IMR-90 (cell line): Measurements from ENCODE around the gene SARM1. TPM values are rescaled to one million over a fixed set of nuclear protein-coding genes. Genes with fewer than 3 reads are reported as not detected.

Source experiments
- ATAC-seq: fragments of 200-7000 bp; cut with Tn5 transposase; 2 replicates; pipeline ENCODE4 v1.9.1; 2020; ENCODE audit warnings: low read depth, mild to moderate bottlenecking, moderate library complexity
- BruUV-seq: library from RNA; stranded (reverse); fragments of 400-500 nt; replicated peaks from 2 replicates; lab custom pipeline; 2021; lab: Mats Ljungman, UMichigan
- CTCF ChIA-PET: fragments of 300-600 bp; formaldehyde crosslinking; extraction: SDS; loops from one replicate; lab custom pipeline; 2021; ENCODE audit warnings: antibody characterized with exemption; lab: Yijun Ruan, JAX
- POLR2A ChIA-PET: fragments of 300-600 bp; sonication (Branson Sonifier 250); formaldehyde crosslinking; loops from one replicate; lab custom pipeline; 2022; ENCODE audit warnings: antibody characterized with exemption; ENCODE audit not compliant: unreplicated experiment; lab: Charles Lee
- DNase-seq: peaks from one replicate; pipeline ENCODE4 v3.0.0; 2013
- H2AFZ ChIP-seq: replicated peaks from 2 replicates; pipeline ENCODE3; 2013; ENCODE audit warnings: low read length, mild to moderate bottlenecking; ENCODE audit not compliant: poor library complexity
- H2AK5ac ChIP-seq: 2 replicates; pipeline ENCODE4 v1.6.1; 2013; ENCODE audit warnings: low read depth, low read length, inconsistent platforms
- H2AK9ac ChIP-seq: replicated peaks from 2 replicates; pipeline ENCODE3; 2013; ENCODE audit warnings: mild to moderate bottlenecking, low read depth, low read length, moderate library complexity; ENCODE audit not compliant: poor library complexity
- H2BK120ac ChIP-seq: 2 replicates; pipeline ENCODE4 v1.6.1; 2013; ENCODE audit warnings: low read depth, low read length, inconsistent platforms
- H2BK15ac ChIP-seq: 3 replicates; pipeline ENCODE4 v1.6.1; 2013; ENCODE audit warnings: low read depth, low read length, inconsistent platforms
- H2BK20ac ChIP-seq: 2 replicates; pipeline ENCODE4 v1.6.1; 2013; ENCODE audit warnings: low read depth, mild to moderate bottlenecking, inconsistent platforms, low read length, moderate library complexity
- H2BK5ac ChIP-seq: 2 replicates; pipeline ENCODE4 v1.6.1; 2013; ENCODE audit warnings: mild to moderate bottlenecking, low read depth, low read length, inconsistent platforms; ENCODE audit not compliant: poor library complexity, severe bottlenecking
- H3K14ac ChIP-seq: replicated peaks from 2 replicates; pipeline ENCODE4 v1.6.1; 2013; ENCODE audit warnings: low read depth, low read length, inconsistent platforms
- H3K18ac ChIP-seq: 2 replicates; pipeline ENCODE4 v1.6.1; 2013; ENCODE audit warnings: low read depth, low read length, control low read depth
- H3K23ac ChIP-seq: 2 replicates; pipeline ENCODE4 v1.6.1; 2013; ENCODE audit warnings: low read depth, low read length, inconsistent platforms
- H3K27ac ChIP-seq: 2 replicates; pipeline ENCODE4 v1.5.1; 2013; ENCODE audit warnings: mild to moderate bottlenecking, control low read depth, low read length; ENCODE audit not compliant: insufficient read depth
- H3K27me3 ChIP-seq: 2 replicates; pipeline ENCODE4 v1.6.1; 2013; ENCODE audit warnings: low read length; ENCODE audit not compliant: control insufficient read depth, insufficient read depth
- H3K36me3 ChIP-seq: 2 replicates; pipeline ENCODE4 v1.6.1; 2013; ENCODE audit warnings: low read length, mixed read lengths; ENCODE audit not compliant: control insufficient read depth, insufficient read depth
- H3K4ac ChIP-seq: 2 replicates; pipeline ENCODE4 v1.6.1; 2013; ENCODE audit warnings: low read depth, low read length, inconsistent platforms
- H3K4me1 ChIP-seq: 2 replicates; pipeline ENCODE4 v1.6.1; 2013; ENCODE audit warnings: low read length, mixed read lengths; ENCODE audit not compliant: control insufficient read depth, insufficient read depth
- H3K4me2 ChIP-seq: 2 replicates; pipeline ENCODE4 v1.6.1; 2013; ENCODE audit warnings: low read depth, mild to moderate bottlenecking, control low read depth, low read length, moderate library complexity
- H3K4me3 ChIP-seq: 2 replicates; pipeline ENCODE4 v1.5.1; 2013; ENCODE audit warnings: low read depth, mild to moderate bottlenecking, control low read depth, low read length, moderate library complexity; ENCODE audit not compliant: insufficient read depth
- H3K56ac ChIP-seq: 2 replicates; pipeline ENCODE4 v1.6.1; 2013; ENCODE audit warnings: low read length, inconsistent platforms; ENCODE audit not compliant: insufficient read depth; ENCODE audit errors: extremely low read depth
- H3K79me1 ChIP-seq, 2 experiments: 2 replicates each; pipeline ENCODE4 v1.6.1; 2013; ENCODE audit warnings: low read length in 2 of 2, inconsistent platforms in 1 of 2, low read depth in 1 of 2
- H3K9ac ChIP-seq: 2 replicates; pipeline ENCODE4 v1.6.1; 2013; ENCODE audit warnings: low read depth, low read length, control low read depth
- H3K9me1 ChIP-seq: 2 replicates; pipeline ENCODE4 v1.6.1; 2013; ENCODE audit warnings: low read length, inconsistent platforms; ENCODE audit not compliant: insufficient read depth
- H3K9me3 ChIP-seq: 2 replicates; pipeline ENCODE4 v1.6.1; 2013; ENCODE audit warnings: low read length; ENCODE audit not compliant: control insufficient read depth, insufficient read depth
- H4K20me1 ChIP-seq: 2 replicates; pipeline ENCODE4 v1.6.1; 2013; ENCODE audit warnings: low read length, inconsistent platforms; ENCODE audit not compliant: insufficient read depth
- H4K5ac ChIP-seq: 2 replicates; pipeline ENCODE4 v1.6.1; 2013; ENCODE audit warnings: mild to moderate bottlenecking, low read depth, low read length, control low read depth
- H4K8ac ChIP-seq, 2 experiments: 2 replicates each; pipeline ENCODE4 v1.6.1; 2013; ENCODE audit warnings: low read depth in 2 of 2, low read length in 2 of 2, control low read depth in 1 of 2, inconsistent platforms in 1 of 2
- H4K91ac ChIP-seq: 2 replicates; pipeline ENCODE4 v1.6.1; 2013; ENCODE audit warnings: low read depth, low read length, inconsistent platforms; ENCODE audit not compliant: insufficient read depth
- BHLHE40 ChIP-seq: fragments of 150-350 bp; IDR thresholded peaks from 2 replicates; pipeline ENCODE4 v1.6.1; 2016; ENCODE audit warnings: mild to moderate bottlenecking, low read depth, low read length
- SMC3 ChIP-seq: fragments of 150-350 bp; IDR thresholded peaks from 2 replicates; pipeline ENCODE4 v1.6.1; 2016; ENCODE audit warnings: low read depth, mild to moderate bottlenecking, antibody characterized with exemption, low read length, moderate library complexity
- USF2 ChIP-seq: fragments of 150-350 bp; IDR thresholded peaks from 2 replicates; pipeline ENCODE4 v1.6.1; 2017; ENCODE audit warnings: mild to moderate bottlenecking, antibody characterized with exemption, low read length, low read depth
- WGBS, 2 experiments: methylation state at CpG; one replicate each; pipeline versions ENCODE4 v1.1.5 to v1.1.7; 2013; ENCODE audit warnings: missing lambda C conversion rate in 2 of 2; ENCODE audit not compliant: insufficient read length in 1 of 2; ENCODE audit errors: extremely low coverage in 2 of 2; 5-methylcytosine and 5-hydroxymethylcytosine counted together
- dilution Hi-C: fragments of 300-500 bp; cut with HindIII; formaldehyde crosslinking; loops from one replicate; pipeline ENCODE4 v1.14.3; 2018; ENCODE audit warnings: low sequenced_read_pairs; ENCODE audit not compliant: unreplicated experiment
- in situ Hi-C: fragments of 300-500 bp; cut with MboI; formaldehyde crosslinking; loops from 3 replicates; pipeline ENCODE4 v1.14.3; 2019; ENCODE audit warnings: low sequenced_read_pairs, inconsistent platforms, mixed read lengths
- intact Hi-C: fragments of 100-400 bp; cut with micrococcal nuclease; formaldehyde crosslinking; loops from 2 replicates; pipeline ENCODE4 v1.10.0; 2022
- polyA plus RNA-seq, 3 experiments: library from polyadenylated mRNA; depleted of rRNA; stranded (reverse); fragments of >200 nt; gene quantifications; 2 replicates each; pipeline ENCODE4 v1.2.3, GENCODE V29; 2012; ENCODE audit warnings: low replicate concordance in 1 of 3
- total RNA-seq: library from RNA; depleted of rRNA; stranded (reverse); fragments of >200 nt; gene quantifications from 2 replicates; pipeline ENCODE4 v1.2.3, GENCODE V29; 2012

Gene SARM1
- total and polyA plus RNA-seq, 2 of the 4 experiments (the other 2 are of a cell fraction), result 3.4 to 11.4 TPM

- in situ Hi-C loops (no loop called here), dilution Hi-C loops (no loop called here), intact Hi-C loops (no loop called here)
- Histone ChIP-seq H3K9ac (no peak overlapping the region), H2AFZ (no peak overlapping the region), H3K14ac (no peak overlapping the region), H3K18ac (no peak overlapping the region), H3K4me2 (no peak overlapping the region), H4K91ac (no peak overlapping the region), H2AK9ac (no peak overlapping the region), H3K4ac (no peak overlapping the region), H3K79me1 (no peaks in the 10 kb centered on the region), H3K4me1 (peaks cover 10% of the 10 kb centered on the region), H3K9me1 (peaks cover 7% of the 10 kb centered on the region; the same call in 1 of the 2 replicates), H3K4me3 (no peak overlapping the region), H2BK20ac (no peak overlapping the region), H2AK5ac (no peak overlapping the region), H3K56ac (no peak overlapping the region), H3K27me3 (no peaks in the 10 kb centered on the region), H4K8ac (no peak overlapping the region), H2BK120ac (no peak overlapping the region), H3K27ac (no peak overlapping the region), H2BK5ac (no peak overlapping the region), H3K9me3 (no peaks in the 10 kb centered on the region), H3K23ac (no peak overlapping the region), H4K5ac (no peak overlapping the region), H2BK15ac (no peak overlapping the region), H4K20me1 (no peaks in the 10 kb centered on the region), H3K36me3 (peaks cover 29% of the 10 kb centered on the region)
- ATAC-seq, result no peak
- no TSS peak for BruUV-seq
- TF ChIP-seq SMC3 (no peak), USF2 (no peak), BHLHE40 (no peak)
- no CpG with 5 or more reads among the region's 1 CpG for WGBS, 2 experiments
- no peak for DNase-seq
- ChIA-PET POLR2A (no interaction called here), CTCF (no interaction called here)
These were observed 18.6 kb downstream of the SARM1 start for GRCh38 chr17:28390141-28390540.
